SU-DHL-6 (cell line): ENCODE results near the gene EXOC6.

Experiments used
- CTCF ChIP-seq: fragments of 200-600 bp; sonication (generic); IDR thresholded peaks from one replicate; pipeline ENCODE4 v1.5.1; 2017; ENCODE audit warnings: antibody characterized with exemption, mild to moderate bottlenecking, low read length, moderate library complexity; ENCODE audit not compliant: insufficient read depth, poor library complexity, severe bottlenecking
- EZH2phosphoT487 ChIP-seq: fragments of 200-600 bp; sonication (generic), shearing (Covaris generic); conservative IDR thresholded peaks from 2 replicates; pipeline ENCODE4 v1.6.1; 2018; ENCODE audit warnings: mild to moderate bottlenecking, antibody characterized with exemption, low read length, moderate library complexity, mixed read lengths

GRCh38 chr10:92855560-92855959, 7.2 kb downstream of the EXOC6 start:
- TF ChIP-seq CTCF (no peak), EZH2phosphoT487 (no peak)
